HG03095 (cell line): ENCODE measurements around the gene EEF1AKMT2.
"Not testable (repeated sequence)": the region's sequence is repeated elsewhere in the genome, so short reads cannot be mapped to it uniquely, and the experiment has no call there.

Experiments used
- ATAC-seq: cut with Tn5 transposase; IDR thresholded peaks from one replicate; pipeline ENCODE4 v1.9.1; 2021; ENCODE audit warnings: moderate library complexity; ENCODE audit not compliant: unreplicated experiment

The EEF1AKMT2 gene

DNA sequence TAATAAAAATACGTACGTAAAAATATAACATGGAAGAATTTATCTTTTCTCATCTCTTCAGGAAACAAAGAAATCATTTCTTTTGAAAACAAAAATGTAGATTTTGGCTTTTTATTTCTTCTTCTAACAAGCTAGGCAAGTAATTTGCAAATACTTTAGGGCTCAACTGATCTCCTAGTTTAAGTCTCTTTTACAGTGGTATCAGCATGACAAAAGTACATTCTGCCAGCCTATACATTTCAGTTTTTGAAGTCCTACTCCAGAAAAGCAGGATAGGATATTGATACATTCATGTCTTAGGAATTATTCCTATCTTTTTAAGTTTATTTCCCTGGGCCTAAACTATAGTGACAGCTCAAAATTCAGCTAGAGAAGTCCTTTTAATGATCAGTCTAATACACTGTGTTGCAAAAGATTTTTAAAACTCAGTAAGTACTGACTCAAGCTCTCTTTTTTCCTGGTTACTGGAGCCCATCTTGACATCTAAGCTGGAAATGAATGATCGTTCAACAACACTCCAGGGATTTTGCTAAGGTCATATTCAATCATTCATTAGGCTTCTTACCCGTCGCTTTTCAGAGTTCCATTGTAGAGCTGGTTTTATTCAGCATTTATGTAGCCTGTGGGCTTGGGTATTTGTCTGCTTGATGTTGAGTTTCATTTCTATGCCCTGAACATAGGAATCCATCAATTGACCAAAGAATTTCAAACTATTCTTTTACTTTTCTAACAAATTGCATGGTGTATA is 35.4 kb downstream of the EEF1AKMT2 start:
- no peak for ATAC-seq

DNA sequence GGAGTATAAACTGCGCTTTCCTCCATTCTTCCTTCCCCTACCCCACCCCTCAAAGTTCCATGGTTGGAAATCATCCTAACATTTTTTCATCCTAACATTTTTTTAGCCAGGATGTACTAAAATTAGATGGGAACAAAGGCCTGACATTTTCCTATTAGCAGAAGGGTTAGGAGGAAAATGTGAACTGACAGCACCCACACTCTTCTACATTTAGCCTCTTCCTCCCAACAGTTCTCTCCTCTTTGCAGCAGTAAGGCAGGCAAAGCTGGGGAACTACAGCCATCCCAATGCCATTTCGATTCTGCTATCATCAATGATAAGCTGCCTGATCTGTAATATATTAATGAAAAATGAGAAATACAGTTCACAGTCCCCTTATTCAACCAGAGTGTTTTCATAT is 36.1 kb downstream of the EEF1AKMT2 start:
- ATAC-seq: no peak

DNA sequence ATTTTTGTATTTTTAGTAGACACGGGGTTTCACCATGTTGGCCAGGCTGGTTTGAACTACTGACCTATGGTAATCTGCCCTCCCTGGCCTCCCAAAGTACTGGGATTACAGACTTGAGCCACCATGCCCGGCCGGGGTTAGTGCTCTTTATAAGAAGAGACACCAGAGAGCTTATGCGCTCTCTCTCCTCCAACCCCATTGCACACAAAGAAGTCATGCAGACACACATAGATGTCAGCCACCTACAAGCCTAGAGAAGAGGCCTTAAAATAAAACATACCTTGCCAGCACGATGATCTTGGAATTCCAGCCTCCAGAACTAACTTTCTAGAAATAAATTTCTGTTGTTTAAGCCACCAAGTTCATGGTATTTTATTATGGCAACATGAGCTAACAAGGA is 37.5 kb downstream of the EEF1AKMT2 start:
- ATAC-seq: no peak

DNA sequence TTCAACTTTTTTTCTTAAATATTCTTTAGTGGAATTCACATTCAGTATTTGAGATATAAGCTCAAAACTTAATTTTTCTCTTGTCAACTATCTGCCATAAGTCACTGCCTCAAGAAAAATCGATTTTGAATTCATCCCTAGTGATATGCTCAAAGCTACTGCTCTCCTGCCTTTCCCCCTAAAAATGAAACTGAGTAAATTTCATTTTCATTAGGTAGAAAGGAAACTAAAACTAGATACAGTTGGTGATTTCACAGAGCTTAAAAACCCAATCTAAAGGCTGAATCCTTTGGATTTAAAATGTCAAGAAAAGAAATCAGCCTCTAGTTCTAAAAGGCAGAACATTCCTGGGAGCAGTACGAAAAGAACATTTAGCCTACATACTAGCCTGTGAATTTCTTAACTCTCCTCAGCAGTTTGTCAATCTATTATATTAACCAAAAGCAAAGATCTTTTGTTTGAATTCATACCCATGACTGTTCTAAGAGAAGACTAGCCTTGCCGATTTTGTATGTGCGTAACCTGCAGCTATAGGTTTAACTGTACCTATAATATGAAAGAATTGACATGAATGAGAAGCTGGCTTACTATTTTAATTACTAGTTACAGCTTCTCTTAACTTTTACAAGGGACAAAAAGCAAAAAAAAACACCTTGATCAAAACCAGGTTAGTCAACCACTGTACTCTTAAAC is 42.6 kb downstream of the EEF1AKMT2 start:
- ATAC-seq: no peak

DNA sequence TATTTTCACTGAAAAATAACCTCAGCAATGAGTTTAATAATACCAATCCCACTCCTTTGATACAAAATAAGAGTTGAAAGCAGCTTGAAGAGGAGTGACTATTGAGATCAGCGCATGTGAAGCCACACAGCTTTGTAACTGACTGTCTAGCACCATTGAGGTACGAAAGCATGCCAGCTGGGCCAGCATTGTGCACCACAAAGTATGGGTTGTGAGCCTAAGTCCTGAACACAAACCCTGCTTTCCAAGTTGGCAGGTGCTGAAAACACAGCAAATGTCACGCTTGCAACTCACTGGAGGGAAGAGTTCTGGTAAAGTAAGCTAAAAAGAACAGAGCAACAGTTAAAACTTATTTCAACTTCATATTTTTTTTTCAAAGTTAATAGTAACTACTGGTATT is 43.5 kb downstream of the EEF1AKMT2 start:
- ATAC-seq: no peak

DNA sequence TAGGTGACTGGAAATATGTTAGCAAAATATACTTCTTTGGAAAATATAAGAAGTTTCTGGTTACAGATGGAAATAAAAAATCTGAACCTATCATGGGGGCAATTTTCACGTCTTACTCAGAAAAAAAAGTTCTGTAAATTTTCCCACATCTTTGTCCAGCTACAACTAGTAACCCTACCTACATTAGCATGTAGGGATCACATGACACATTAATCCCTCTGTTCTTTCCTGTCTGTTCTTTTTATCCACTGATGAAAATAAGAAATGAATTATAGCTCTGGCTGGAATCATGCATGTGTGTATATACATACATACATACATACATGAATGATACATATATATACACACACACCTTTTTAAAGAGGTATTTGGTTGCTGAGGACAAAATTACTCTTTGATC is 43.9 kb downstream of the EEF1AKMT2 start:
- ATAC-seq: no peak

DNA sequence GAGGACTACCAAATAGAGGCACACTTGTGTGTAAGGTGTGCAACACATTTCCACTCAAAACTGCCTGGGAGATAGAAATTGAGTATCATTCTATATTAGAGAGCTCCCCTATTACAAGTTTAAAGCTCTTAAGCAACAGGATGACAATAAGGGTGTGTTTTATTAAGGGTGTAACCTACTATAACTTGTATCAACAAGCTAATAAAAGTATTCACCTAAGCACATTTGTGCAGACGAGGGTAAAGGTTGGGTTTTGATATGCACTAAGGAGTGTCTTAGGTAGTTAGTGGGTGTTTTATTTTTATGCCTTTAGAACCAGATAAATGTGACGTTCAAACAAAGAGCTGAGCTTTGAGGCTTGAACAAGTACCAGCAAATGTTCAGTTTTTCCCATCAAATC is 44.7 kb downstream of the EEF1AKMT2 start:
- no peak for ATAC-seq

DNA sequence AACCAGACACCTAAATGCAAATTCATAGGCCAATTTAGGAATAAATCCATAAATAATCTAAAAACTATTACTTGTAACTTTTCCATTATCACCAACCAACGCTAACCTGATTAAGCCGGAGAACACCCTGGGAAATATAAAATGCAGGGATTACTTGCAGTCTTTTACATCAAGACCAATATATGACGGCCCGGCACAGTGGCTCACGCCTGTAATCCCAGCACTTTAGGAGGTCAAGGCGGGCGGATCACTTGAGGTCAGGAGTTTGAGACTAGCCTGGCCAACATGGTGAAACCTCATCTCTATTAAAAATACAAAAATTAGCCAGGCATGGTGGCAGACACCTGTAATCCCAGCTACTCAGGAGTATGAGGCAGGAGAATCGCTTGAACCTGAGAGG is 45.2 kb downstream of the EEF1AKMT2 start:
- ATAC-seq: not testable (repeated sequence)

DNA sequence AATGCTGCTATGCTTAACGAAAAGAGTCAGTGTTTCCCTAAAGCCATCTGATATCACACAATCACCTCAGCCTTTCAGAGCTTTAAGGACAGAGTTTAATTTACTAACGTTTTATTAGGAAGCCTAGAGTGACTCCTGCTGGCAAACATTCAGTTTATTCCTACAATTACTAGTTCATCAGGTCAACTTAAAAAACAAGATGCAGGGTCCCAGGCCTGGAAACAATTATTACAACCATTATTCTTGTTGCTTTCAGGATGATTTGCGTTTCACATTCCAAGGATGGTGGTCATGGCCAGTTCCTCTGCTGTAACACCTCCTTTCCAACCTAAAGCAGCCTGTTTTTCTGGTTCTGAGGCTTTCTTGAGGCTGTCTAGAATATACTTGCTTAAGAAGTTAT is 46.0 kb downstream of the EEF1AKMT2 start:
- ATAC-seq: no peak

DNA sequence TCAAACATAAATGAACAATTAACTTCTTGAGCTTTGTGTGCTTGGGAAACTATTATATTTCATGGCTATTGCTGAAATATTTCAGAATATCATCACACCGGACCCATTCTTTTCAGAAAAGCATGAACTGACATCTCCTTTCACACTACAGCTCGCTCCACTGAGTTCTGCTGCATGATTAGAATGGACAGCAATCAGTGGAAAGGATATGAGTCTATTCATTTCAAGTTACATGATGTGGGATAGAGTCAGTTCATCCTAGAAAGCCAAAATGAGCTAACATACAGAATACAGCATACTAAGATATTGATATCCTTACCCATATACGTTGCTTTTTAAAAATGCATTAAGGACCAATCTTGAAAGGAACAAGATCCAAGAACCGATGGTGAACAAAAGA is 46.4 kb downstream of the EEF1AKMT2 start:
- ATAC-seq: no peak

DNA sequence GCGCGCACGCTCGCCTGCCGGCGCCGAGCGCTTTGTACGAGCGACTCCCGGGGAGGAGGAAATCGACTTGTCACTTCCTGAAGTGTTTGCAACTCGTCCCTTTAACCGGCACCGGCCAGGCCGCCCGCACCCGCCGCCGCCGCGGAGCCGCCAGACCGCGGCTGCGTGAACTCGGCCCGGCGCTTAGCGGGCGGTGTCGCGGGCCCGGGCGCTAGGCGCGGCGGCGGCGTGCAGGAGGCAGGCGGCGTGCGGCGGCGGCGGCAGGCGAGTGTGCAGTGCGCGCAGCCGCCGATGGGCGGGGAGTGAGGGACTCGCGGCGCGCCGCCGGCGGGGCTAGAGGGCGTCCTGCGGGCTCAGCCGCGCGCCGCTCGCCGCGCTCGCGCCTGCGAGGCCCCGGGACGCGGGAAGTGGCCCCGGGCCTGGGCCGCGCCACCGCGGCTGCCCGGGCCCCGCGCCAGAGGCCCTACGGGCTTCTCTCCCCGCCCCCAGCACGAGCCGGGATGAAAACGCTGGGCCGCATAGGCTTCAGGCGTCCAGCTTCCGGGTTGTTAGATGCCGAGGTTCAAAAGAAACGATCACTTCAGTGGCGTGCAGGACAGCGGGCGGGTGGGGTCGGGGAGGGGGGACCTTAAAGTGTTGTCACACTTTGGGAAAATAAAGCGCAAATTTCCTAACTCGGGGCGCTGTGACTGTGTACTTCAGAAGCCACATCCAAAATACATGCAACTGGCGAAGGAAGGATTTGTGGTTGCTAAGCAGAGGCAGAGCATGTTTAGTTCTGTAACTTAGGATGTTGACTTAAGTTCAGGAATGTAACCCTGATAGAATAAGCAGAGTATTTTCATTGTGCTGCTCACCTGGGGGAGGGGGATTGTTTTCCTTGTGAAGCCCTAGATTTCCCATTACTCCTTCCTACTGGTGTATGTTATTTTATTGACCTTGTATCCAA is 47.3 kb downstream of the EEF1AKMT2 start, which contains the start of gene FAM53B:
Gene FAM53B, minus strand, starts transcription at position 277 of the 949 bp plus-strand sequence. CDS start 37,665 bp downstream, outside the sequence.
- ATAC-seq: peak; percentile 51

DNA sequence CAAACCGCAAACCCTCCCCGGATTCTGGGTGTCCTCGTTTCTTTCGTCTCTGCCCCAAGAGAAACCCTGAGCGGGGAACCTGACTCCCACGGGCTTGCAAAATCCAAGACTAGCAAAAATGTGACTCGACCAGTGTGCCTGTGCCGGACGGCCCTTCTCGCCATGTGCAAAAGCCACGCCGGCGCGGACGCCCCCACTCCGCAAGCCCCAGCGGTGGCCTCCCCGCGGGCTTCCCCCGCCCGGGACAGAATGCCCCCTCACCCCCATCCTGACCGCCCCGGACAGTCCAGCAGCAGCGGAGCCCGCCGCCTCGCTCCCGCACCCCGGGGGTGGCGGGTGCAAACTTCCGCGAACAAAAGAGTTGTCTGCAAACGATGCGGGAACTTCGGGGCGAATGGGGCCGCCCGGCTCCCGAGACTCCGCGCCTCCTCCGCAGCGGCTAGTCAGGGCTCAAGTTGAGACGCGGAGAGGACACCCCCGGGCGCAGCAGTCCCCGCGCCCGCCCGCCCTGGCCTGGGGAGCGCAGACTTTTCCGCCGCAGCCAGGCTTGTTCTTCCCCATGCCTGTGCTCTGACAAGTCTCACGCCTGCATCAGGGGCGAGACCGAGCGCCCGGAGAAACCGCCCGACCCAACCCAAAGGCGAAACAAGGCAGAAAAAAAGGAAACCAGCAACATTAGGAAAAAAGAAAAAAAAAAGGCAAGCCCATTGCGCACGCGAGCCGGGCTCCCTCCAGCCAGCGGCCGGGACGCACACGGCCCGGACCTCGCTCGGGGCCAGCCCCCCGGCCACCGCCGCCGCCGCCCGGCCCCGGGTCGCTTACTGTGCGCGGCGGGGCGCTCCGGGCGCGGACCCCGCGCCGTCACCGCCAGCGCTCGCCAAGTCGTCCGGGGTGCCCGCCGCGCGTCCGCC is 48.2 kb downstream of the EEF1AKMT2 start:
- ATAC-seq: peak; percentile 20

DNA sequence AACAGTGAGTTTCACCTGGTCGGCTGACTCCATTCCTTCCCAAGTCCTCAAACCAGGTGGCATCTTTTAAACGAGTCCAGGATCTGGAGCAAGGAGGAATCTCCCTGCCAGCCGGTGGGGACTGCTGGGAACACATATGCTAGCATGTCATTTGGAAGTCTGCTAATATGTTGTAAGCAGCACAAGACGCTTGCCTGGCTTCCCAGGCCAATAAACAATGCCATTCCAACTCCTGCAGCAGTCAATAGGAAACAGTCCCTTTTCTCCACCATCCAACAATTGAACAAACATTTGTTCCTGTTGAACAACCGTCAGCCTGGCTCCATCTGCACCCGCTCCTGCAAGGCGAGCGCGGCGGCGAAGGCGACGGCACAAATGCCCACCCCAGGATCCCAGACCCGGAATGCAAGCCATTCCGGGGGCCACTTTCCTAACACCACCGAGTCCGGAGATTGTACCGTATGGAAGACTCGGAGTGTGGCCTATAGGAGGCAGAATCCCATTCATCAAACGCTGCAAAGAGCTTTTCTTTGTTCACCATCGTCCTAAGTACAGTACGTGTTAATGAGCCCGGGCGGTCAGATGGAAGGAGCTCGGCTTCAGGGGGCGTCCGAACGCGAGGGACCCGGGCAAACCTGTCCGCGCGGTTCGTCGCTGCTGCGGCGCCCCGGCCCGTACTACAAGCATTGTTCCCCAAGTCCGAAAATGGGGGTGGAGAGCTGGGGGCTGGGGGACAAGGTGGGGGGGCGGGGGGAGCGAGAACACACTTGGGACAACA is 49.1 kb downstream of the EEF1AKMT2 start:
- no peak for ATAC-seq

DNA sequence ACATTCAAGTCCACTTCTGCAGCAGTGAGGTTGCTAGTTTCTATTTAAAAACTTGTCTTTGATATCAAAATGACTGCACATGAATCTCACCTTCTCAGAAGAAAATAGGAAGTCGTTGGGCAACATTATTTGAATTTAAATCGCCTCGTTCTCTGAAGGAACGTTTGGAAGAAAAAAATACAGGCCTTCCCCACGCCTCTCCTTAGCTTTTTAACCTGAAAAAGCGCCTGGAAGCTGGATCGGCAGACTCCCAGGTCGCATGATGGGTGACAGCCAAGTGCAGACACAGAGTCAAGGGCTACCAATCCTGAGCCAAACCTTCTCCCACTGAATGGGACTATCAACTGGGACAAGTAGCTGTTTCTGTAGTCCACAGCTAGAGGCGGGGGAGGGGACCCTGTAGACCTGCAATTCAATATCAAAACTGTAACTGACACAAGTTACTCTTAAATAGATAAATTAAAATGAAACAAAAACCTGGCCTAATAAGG is 49.7 kb downstream of the EEF1AKMT2 start:
- no peak for ATAC-seq

DNA sequence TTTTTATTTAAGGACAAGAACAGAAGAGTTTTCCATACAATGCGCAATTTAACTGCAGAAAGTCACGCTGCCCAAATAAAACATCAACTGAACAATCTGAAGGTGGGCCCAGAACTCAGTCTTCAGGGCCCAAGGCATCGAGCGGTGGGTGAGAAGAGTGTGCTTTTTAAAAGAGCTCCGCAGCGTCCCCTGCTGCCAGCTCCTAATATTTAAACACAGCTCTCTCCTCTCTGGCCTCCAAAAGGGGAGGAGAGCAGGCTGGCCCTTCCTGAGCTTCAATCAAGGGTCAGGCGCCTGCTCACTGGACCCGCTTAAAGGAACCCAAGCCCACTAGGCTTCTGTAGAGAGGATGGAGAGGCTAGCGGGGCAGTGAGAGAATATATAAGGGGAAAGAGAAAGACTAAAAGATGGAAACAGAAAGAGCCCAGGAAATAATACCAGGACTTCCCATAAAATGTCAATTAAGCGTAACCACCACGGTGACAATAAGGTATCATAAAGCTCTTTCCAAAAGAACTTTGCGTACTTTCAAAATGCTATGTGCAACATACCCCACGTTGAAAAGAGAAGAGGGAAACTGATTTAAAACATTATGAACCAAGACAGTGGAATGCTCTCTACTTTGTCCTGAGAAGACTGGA is 50.3 kb downstream of the EEF1AKMT2 start:
- peak; percentile 39 for ATAC-seq

DNA sequence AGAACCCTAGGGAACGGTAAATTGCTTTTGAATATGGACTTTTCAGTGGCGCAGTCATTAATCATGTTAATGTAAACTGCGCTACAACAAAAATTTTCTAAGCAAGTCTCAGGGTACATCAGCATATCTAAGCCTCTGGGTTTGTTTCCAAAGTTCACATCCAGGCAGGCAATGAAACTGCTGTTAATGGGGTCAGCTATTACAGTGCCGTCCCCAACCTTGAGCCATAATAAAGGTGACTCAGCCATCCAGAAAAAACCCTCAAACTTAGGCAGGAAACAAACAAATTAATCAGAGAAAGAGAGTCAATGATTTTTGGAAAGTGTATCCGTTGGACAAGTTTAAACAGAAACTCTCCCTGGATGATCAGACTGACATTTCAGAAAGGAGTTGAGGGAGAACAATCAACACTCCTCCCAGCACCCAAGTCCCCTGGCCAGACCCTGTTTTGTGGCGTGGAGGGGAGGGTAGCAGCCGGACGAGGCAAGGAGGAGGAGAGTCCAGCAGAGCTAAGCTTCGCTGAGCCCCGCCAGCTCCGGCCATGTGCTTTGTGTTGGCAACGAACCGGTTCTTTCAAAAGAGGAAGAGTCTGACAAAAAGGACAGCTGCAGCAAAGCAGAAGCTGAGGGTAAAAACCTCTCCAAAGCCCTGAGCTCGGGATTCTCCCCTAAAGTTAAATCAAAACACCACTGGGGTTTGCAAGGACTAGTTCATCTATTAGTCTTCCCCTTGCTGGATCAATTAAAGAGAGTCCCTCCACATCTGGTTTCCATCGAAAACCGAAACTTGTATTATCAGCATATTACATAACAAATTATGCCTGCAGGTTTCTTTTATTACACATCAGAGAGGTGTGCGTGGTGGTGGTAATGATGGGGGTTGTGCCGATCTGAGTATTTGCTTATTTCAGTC is 51.1 kb downstream of the EEF1AKMT2 start:
- peak; percentile 12 for ATAC-seq

DNA sequence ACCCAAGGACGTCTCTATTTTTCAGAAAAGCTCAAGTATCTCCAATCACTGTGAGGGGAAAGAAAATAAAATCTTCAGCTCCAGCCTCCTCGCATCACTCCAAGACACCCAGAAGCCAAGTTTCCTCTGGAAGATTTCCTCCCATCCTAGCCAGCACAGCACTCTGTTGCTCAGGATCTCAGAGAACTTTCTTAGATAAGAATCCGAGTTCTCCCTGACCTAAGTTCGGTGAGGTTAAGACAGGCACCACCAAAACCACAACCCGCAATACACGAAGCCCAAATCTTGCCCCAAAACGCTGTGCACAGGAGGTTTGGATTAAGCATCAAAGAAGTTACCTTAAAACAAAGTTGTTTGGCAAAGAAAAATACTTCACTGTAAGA is 51.7 kb downstream of the EEF1AKMT2 start:
- no peak for ATAC-seq
